ENCODE data around the gene ARHGEF40.

The ARHGEF40 gene

GRCh38 chr14:21109377-21110138, 39.5 kb downstream of the ARHGEF40 start:
- no peak overlapping the region for H4K8ac ChIP-seq (ENCODE audit: low read depth, low read length)
- H3K4me3 ChIP-seq (ENCODE audit: low read length) = no peak overlapping the region
- H3K79me1 ChIP-seq (ENCODE audit: low read length) = no peaks in the 10 kb centered on the region
- H3K79me2 ChIP-seq (ENCODE audit: control insufficient read depth, insufficient read depth, low read length) = no peaks in the 10 kb centered on the region
- no peaks in the 10 kb centered on the region for H3K27me3 ChIP-seq (ENCODE audit: insufficient read depth, low read length, poor library complexity)
- no peak overlapping the region for H2BK5ac ChIP-seq (ENCODE audit: low read length)
- H2BK120ac ChIP-seq (ENCODE audit: low read depth, low read length) = no peak overlapping the region
- H2BK15ac ChIP-seq (replicated peaks; ENCODE audit: low read depth) = no peak overlapping the region
- no peak overlapping the region for H2AK5ac ChIP-seq (ENCODE audit: low read length)
- no peak overlapping the region for H3K4me2 ChIP-seq (ENCODE audit: low read length)
- H3K56ac ChIP-seq (ENCODE audit: low read length) = no peak overlapping the region
- H3K18ac ChIP-seq (ENCODE audit: low read length) = no peak overlapping the region
- no CpG with 5 or more reads among the region's 6 CpGs for WGBS (ENCODE audit: extremely low coverage, insufficient coverage, low lambda C conversion rate)
- no peak overlapping the region for H3K4ac ChIP-seq (ENCODE audit: low read depth, low read length)
- H3K36me3 ChIP-seq (ENCODE audit: control insufficient read depth, insufficient read depth, low read length) = no peaks in the 10 kb centered on the region
- no peak overlapping the region for H4K5ac ChIP-seq (ENCODE audit: low read length)
- peak; percentile 79 for DNase-seq
- H3K9ac ChIP-seq (ENCODE audit: low read length) = no peak overlapping the region
- peaks cover 6% of the 10 kb centered on the region for H3K4me1 ChIP-seq (ENCODE audit: control insufficient read depth, low read depth, low read length)
- no peak overlapping the region for H3K27ac ChIP-seq (ENCODE audit: low read depth, low read length)
- H3K23ac ChIP-seq (ENCODE audit: low read length) = no peak overlapping the region

- Histone ChIP-seq H2BK120ac (ENCODE audit: low read depth, low read length) (no peak overlapping the region), H3K36me3 (ENCODE audit: control insufficient read depth, insufficient read depth, low read length) (no peaks in the 10 kb centered on the region), H3K4me3 (ENCODE audit: low read length) (no peak overlapping the region), H3K27me3 (ENCODE audit: insufficient read depth, low read length, poor library complexity) (no peaks in the 10 kb centered on the region), H3K9ac (ENCODE audit: low read length) (no peak overlapping the region), H2BK5ac (ENCODE audit: low read length) (no peak overlapping the region), H3K23ac (ENCODE audit: low read length) (no peak overlapping the region), H3K56ac (ENCODE audit: low read length) (no peak overlapping the region), H3K79me1 (ENCODE audit: low read length) (no peaks in the 10 kb centered on the region), H2AK5ac (ENCODE audit: low read length) (no peak overlapping the region), H2BK15ac (replicated peaks; ENCODE audit: low read depth) (no peak overlapping the region), H4K8ac (ENCODE audit: low read depth, low read length) (no peak overlapping the region), H3K4ac (ENCODE audit: low read depth, low read length) (no peak overlapping the region), H3K79me2 (ENCODE audit: control insufficient read depth, insufficient read depth, low read length) (no peaks in the 10 kb centered on the region), H3K18ac (ENCODE audit: low read length) (no peak overlapping the region), H4K5ac (ENCODE audit: low read length) (no peak overlapping the region), H3K4me2 (ENCODE audit: low read length) (no peak overlapping the region), H3K4me1 (ENCODE audit: control insufficient read depth, low read depth, low read length) (peaks cover 1% of the 10 kb centered on the region), H3K27ac (ENCODE audit: low read depth, low read length) (no peak overlapping the region)
- no CpG with 5 or more reads among the region's 4 CpGs for WGBS (ENCODE audit: extremely low coverage, insufficient coverage, low lambda C conversion rate)
- no peak for DNase-seq
Observed at GRCh38 chr14:21112255-21112654, 42.2 kb downstream of the ARHGEF40 start.

- H3K4me1 ChIP-seq (ENCODE audit: control insufficient read depth, low read depth, low read length) = peaks cover 1% of the 10 kb centered on the region
- no peaks in the 10 kb centered on the region for H3K79me2 ChIP-seq (ENCODE audit: control insufficient read depth, insufficient read depth, low read length)
- no peak overlapping the region for H4K8ac ChIP-seq (ENCODE audit: low read depth, low read length)
- no peak overlapping the region for H3K4me2 ChIP-seq (ENCODE audit: low read length)
- no peaks in the 10 kb centered on the region for H3K27me3 ChIP-seq (ENCODE audit: insufficient read depth, low read length, poor library complexity)
- H3K36me3 ChIP-seq (ENCODE audit: control insufficient read depth, insufficient read depth, low read length) = no peaks in the 10 kb centered on the region
- H2AK5ac ChIP-seq (ENCODE audit: low read length) = no peak overlapping the region
- no peak overlapping the region for H2BK5ac ChIP-seq (ENCODE audit: low read length)
- H3K23ac ChIP-seq (ENCODE audit: low read length) = no peak overlapping the region
- no peak overlapping the region for H2BK120ac ChIP-seq (ENCODE audit: low read depth, low read length)
- no peaks in the 10 kb centered on the region for H3K79me1 ChIP-seq (ENCODE audit: low read length)
- no peak overlapping the region for H3K9ac ChIP-seq (ENCODE audit: low read length)
- H4K5ac ChIP-seq (ENCODE audit: low read length) = no peak overlapping the region
- WGBS (ENCODE audit: extremely low coverage, insufficient coverage, low lambda C conversion rate) = no CpG with 5 or more reads among the region's 2 CpGs
- no peak overlapping the region for H2BK15ac ChIP-seq (replicated peaks; ENCODE audit: low read depth)
- H3K4me3 ChIP-seq (ENCODE audit: low read length) = no peak overlapping the region
- H3K18ac ChIP-seq (ENCODE audit: low read length) = no peak overlapping the region
- DNase-seq = no peak
- H3K27ac ChIP-seq (ENCODE audit: low read depth, low read length) = no peak overlapping the region
- no peak overlapping the region for H3K56ac ChIP-seq (ENCODE audit: low read length)
- H3K4ac ChIP-seq (ENCODE audit: low read depth, low read length) = no peak overlapping the region
Observed at GRCh38 chr14:21113369-21113768, 43.3 kb downstream of the ARHGEF40 start.

- H3K4ac ChIP-seq (ENCODE audit: low read depth, low read length) = no peak overlapping the region
- no peaks in the 10 kb centered on the region for H3K27me3 ChIP-seq (ENCODE audit: insufficient read depth, low read length, poor library complexity)
- no peak overlapping the region for H2BK15ac ChIP-seq (replicated peaks; ENCODE audit: low read depth)
- H3K79me1 ChIP-seq (ENCODE audit: low read length) = no peaks in the 10 kb centered on the region
- no peak overlapping the region for H3K56ac ChIP-seq (ENCODE audit: low read length)
- no peak overlapping the region for H3K4me2 ChIP-seq (ENCODE audit: low read length)
- no CpG with 5 or more reads among the region's 3 CpGs for WGBS (ENCODE audit: extremely low coverage, insufficient coverage, low lambda C conversion rate)
- H3K23ac ChIP-seq (ENCODE audit: low read length) = no peak overlapping the region
- H3K4me3 ChIP-seq (ENCODE audit: low read length) = no peak overlapping the region
- no peak overlapping the region for H2BK5ac ChIP-seq (ENCODE audit: low read length)
- H4K5ac ChIP-seq (ENCODE audit: low read length) = no peak overlapping the region
- no peak overlapping the region for H4K8ac ChIP-seq (ENCODE audit: low read depth, low read length)
- H3K27ac ChIP-seq (ENCODE audit: low read depth, low read length) = no peak overlapping the region
- H3K36me3 ChIP-seq (ENCODE audit: control insufficient read depth, insufficient read depth, low read length) = no peaks in the 10 kb centered on the region
- no peak overlapping the region for H2AK5ac ChIP-seq (ENCODE audit: low read length)
- no peak overlapping the region for H3K18ac ChIP-seq (ENCODE audit: low read length)
- no peak for DNase-seq
- no peaks in the 10 kb centered on the region for H3K4me1 ChIP-seq (ENCODE audit: control insufficient read depth, low read depth, low read length)
- H3K9ac ChIP-seq (ENCODE audit: low read length) = no peak overlapping the region
- no peaks in the 10 kb centered on the region for H3K79me2 ChIP-seq (ENCODE audit: control insufficient read depth, insufficient read depth, low read length)
- no peak overlapping the region for H2BK120ac ChIP-seq (ENCODE audit: low read depth, low read length)
Observed at GRCh38 chr14:21118933-21119332, 48.8 kb downstream of the ARHGEF40 start.

GRCh38 chr14:21120686-21121085, 50.6 kb downstream of the ARHGEF40 start:
- Histone ChIP-seq H2BK15ac (replicated peaks; ENCODE audit: low read depth) (no peak overlapping the region), H4K5ac (ENCODE audit: low read length) (no peak overlapping the region), H3K27ac (ENCODE audit: low read depth, low read length) (no peak overlapping the region), H3K56ac (ENCODE audit: low read length) (no peak overlapping the region), H3K9ac (ENCODE audit: low read length) (no peak overlapping the region), H2BK120ac (ENCODE audit: low read depth, low read length) (no peak overlapping the region), H2BK5ac (ENCODE audit: low read length) (no peak overlapping the region), H3K4ac (ENCODE audit: low read depth, low read length) (no peak overlapping the region), H3K4me2 (ENCODE audit: low read length) (no peak overlapping the region), H3K27me3 (ENCODE audit: insufficient read depth, low read length, poor library complexity) (no peaks in the 10 kb centered on the region), H3K4me3 (ENCODE audit: low read length) (no peak overlapping the region), H2AK5ac (ENCODE audit: low read length) (no peak overlapping the region), H3K36me3 (ENCODE audit: control insufficient read depth, insufficient read depth, low read length) (no peaks in the 10 kb centered on the region), H4K8ac (ENCODE audit: low read depth, low read length) (no peak overlapping the region), H3K79me1 (ENCODE audit: low read length) (no peaks in the 10 kb centered on the region), H3K4me1 (ENCODE audit: control insufficient read depth, low read depth, low read length) (no peaks in the 10 kb centered on the region), H3K79me2 (ENCODE audit: control insufficient read depth, insufficient read depth, low read length) (no peaks in the 10 kb centered on the region), H3K23ac (ENCODE audit: low read length) (no peak overlapping the region), H3K18ac (ENCODE audit: low read length) (no peak overlapping the region)
- DNase-seq = no peak
- no CpG with 5 or more reads among the region's 6 CpGs for WGBS (ENCODE audit: extremely low coverage, insufficient coverage, low lambda C conversion rate)

GRCh38 chr14:21121122-21121521, 51.0 kb downstream of the ARHGEF40 start:
- H3K56ac ChIP-seq (ENCODE audit: low read length) = no peak overlapping the region
- no peak overlapping the region for H4K8ac ChIP-seq (ENCODE audit: low read depth, low read length)
- H3K79me1 ChIP-seq (ENCODE audit: low read length) = no peaks in the 10 kb centered on the region
- no peak overlapping the region for H3K9ac ChIP-seq (ENCODE audit: low read length)
- H3K18ac ChIP-seq (ENCODE audit: low read length) = no peak overlapping the region
- no peak overlapping the region for H4K5ac ChIP-seq (ENCODE audit: low read length)
- H3K27ac ChIP-seq (ENCODE audit: low read depth, low read length) = no peak overlapping the region
- no peak overlapping the region for H2BK5ac ChIP-seq (ENCODE audit: low read length)
- no peaks in the 10 kb centered on the region for H3K4me1 ChIP-seq (ENCODE audit: control insufficient read depth, low read depth, low read length)
- H2BK15ac ChIP-seq (replicated peaks; ENCODE audit: low read depth) = no peak overlapping the region
- H2BK120ac ChIP-seq (ENCODE audit: low read depth, low read length) = no peak overlapping the region
- H3K23ac ChIP-seq (ENCODE audit: low read length) = no peak overlapping the region
- H3K79me2 ChIP-seq (ENCODE audit: control insufficient read depth, insufficient read depth, low read length) = no peaks in the 10 kb centered on the region
- H3K27me3 ChIP-seq (ENCODE audit: insufficient read depth, low read length, poor library complexity) = no peaks in the 10 kb centered on the region
- H3K4me3 ChIP-seq (ENCODE audit: low read length) = no peak overlapping the region
- H3K4me2 ChIP-seq (ENCODE audit: low read length) = no peak overlapping the region
- no CpG with 5 or more reads among the region's 1 CpG for WGBS (ENCODE audit: extremely low coverage, insufficient coverage, low lambda C conversion rate)
- no peaks in the 10 kb centered on the region for H3K36me3 ChIP-seq (ENCODE audit: control insufficient read depth, insufficient read depth, low read length)
- no peak overlapping the region for H2AK5ac ChIP-seq (ENCODE audit: low read length)
- no peak overlapping the region for H3K4ac ChIP-seq (ENCODE audit: low read depth, low read length)
- no peak for DNase-seq

Data from mesendoderm (in vitro differentiated cells).